ENCODE measurements around the gene LMX1A.

Gene LMX1A

DNA sequence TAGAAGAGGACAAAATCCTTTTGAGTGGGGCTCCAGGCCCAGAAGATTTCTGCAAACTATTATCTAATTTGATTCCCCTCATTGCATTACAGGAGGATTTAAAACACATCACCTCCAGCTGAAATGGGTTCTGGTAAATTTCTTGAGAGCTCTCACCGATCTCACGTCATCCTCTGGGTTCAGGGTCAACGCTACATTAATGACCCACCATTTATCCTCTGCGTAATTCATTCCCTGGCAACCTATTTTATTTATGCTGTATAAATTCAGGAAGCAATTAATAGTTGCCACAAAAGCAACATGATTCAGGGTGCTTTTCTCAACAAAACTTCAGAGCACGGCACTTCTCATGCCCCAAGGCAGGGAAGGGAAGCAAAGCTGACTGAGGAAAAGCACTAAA, 38.9 kb downstream of the LMX1A start:
- no peak for DNase-seq

DNA sequence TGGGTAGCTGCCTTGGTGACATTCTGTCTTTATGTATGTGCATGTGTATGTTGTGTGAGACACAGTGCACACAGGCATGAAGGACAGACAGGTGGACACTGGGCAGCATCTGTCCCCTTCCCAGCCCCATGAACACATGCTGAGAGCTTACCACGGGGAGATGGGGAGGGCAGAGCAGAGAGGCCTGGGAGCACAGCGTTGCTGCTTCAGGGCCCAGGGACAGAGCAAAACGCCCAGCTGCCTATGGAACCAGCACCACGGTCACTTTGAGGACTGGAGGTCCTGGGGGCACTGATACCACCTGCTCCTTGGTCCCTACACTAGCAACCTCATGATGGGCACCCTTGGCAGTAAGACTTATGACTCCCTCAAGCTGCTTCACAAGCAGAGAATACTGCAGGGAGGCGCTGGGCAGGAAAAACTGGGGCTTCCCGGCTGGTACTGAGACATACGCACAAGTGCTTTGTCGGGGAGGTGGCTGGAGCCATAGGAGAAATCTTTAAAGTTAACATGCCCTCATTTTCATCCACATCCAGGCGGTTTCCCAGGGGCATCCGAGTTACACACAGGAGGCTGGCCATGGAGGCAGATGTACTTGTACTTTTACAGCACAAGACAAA, 40.3 kb downstream of the LMX1A start:
- no peak for DNase-seq

DNA sequence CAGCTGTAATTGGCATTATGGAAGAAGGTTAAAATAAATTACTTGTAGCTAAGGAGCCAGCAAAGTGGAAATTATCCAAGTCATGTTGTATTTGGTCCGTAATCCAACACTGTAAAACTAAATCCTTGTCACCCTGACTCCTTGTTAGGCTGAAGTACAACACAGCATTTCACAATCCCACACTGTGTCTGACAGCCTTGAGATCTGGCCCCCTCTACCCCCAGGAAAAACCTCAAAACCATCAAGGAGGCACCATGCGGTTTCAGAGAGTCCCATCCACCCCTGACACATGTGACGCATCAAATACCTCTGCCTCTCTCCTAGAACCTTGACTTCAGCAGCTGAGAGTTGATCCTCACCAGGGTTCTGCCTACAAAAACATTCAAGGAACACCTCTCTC, 41.0 kb downstream of the LMX1A start:
- no peak for DNase-seq

DNA sequence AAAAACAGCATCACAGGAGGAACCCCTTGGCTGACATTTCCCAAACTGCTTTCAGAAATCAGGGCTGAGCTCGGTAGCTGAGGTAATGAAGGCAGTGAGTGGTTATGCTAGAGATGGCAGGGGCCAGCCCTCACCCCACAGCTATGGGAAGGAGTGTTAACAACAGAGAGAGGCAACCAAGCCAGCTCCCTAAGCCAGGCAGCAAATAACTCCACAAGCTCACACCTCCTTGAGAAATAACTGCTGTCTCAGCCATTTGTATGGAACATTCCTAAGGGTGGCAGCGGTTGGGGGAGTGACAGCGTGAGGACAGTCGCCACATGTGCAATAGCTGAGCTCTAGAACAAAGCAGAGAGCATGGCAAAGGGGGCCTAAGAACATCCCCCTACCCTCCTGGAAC, 42.6 kb downstream of the LMX1A start:
- DNase-seq: no peak

DNA sequence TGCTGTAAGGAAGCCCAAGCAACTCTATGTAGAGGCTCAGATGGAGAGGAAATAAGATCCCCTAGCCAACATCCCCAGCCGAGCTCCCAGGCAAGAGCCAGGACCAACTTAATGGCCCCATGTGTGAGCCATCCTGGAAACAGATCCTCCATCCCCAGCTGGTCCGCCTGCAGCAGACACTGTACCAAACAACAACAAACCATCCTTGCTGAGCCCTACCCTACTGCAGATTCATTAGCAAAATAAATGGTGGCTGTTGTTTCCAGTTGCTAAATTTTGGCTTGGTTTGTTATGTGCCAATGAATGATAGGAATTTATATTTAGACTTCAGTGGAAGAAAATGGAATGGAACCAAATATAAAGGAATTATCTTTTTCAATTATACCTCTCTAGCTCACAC, 43.9 kb downstream of the LMX1A start:
- DNase-seq: no peak

GRCh38 chr1:165306543-165307434, 49.7 kb downstream of the LMX1A start:
- no peak for DNase-seq

DNA sequence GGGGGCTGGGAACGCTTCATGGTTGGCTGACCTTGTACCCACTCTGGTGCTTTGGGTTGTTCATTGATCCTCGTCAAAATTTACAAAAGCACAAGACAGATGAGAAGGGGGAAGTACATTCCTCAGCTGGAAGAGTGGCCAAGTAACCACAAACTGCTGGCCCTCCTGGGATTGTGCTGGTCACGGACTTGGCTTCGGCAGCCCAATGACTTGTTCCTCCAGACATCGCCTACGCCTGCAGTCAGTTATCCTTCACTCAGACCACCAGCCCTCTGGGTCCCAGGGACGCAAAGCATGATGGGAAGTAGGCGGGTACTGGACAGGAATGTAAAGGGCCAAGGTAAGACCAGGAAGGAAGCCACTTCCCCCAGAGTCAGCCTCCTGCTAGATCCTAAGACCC, 53.1 kb downstream of the LMX1A start:
- DNase-seq: no peak

DNA sequence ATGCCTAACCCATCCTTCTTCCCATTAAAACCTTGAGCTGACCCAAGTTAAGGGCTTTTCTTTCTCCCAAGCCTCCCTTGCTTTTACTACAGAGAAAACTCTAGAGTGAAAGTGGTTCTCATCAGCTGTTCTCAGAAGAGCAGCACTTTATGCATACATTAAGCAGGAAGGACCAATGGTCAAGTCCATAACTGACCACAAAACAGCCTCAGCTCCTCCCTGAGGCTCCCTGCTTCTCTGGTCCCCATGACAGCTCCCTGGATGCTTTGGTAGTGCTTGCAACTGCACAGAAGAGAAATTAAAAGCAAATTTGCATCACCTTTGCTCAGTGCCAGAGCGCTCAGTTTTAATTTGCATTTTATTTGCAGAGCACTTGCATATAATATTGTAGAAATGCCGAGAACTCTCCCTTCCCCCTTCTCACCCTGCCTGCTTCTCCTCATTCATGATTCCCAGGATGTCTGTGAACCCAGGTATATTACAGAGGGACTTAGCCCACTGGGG, 56.1 kb downstream of the LMX1A start:
- DNase-seq: no peak

DNA sequence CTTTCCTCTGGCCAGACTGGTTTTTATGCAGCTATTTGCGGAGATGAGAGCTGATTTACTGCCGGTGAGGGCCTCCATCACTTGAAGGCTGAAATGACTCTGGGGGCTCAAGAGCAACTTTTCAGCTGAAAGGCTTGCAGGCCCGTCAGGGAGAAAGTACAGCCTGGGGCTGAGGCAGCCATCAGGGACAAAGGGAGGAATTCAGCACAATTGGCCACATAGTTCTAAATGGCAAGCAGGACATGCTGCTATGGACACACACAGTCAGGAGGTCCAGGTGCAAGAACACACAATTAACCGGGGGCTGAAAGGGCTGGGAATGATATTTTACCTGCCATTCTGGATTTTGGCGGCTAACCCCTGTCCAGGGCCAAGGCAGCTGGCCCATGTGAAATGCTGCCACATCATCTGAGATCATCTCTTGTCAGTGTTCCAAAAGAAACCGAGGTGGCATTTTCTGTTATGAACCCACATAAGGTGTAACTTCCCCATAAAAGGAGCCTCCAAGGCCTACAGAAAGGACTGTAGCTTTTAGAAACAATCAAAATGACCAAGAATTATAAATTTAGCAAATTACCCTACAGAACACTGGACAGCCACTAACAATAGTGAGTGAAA, 58.2 kb downstream of the LMX1A start:
- DNase-seq: no peak

DNA sequence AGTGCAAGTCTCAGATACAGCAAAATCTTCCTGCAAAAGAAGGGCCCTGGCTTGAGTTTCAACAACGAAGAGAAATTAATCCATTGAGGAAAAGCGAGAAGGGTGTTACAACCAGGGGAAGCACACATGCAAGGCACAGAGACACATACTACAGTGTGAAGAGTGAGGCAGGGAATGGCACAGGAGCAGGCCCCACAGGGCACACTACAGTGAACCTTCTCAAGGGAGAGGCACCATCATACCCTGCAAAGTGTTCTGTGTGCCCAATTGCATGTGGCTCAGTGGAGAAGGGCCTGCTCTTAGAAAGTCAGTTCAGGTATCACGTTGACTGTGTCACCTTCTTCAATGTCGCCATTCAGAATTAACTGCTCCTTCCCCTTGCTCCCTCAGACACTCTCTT, 60.3 kb downstream of the LMX1A start:
- no peak for DNase-seq

- DNase-seq: no peak
Measured at GRCh38 chr1:165290148-165290547, 66.4 kb downstream of the LMX1A start.

DNA sequence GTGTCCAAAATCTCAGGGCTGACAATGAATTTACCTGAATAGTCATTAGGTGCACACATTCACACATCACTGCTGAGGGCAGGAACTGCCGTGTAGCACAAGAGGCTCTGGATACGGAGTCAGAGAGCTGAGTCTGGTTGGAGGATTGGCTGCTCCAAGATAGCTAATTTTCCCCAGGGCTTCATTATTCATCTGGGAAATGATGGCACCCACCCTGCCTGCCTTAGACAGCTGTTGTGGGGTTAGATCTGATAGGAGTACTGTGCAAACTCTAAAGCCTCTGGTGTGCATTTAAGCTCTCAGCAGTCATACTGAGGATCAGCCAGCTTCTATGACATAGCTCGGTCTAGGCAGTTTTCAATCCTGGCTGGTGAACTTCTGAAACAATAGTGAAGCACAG, 67.0 kb downstream of the LMX1A start:
- DNase-seq: no peak

DNA sequence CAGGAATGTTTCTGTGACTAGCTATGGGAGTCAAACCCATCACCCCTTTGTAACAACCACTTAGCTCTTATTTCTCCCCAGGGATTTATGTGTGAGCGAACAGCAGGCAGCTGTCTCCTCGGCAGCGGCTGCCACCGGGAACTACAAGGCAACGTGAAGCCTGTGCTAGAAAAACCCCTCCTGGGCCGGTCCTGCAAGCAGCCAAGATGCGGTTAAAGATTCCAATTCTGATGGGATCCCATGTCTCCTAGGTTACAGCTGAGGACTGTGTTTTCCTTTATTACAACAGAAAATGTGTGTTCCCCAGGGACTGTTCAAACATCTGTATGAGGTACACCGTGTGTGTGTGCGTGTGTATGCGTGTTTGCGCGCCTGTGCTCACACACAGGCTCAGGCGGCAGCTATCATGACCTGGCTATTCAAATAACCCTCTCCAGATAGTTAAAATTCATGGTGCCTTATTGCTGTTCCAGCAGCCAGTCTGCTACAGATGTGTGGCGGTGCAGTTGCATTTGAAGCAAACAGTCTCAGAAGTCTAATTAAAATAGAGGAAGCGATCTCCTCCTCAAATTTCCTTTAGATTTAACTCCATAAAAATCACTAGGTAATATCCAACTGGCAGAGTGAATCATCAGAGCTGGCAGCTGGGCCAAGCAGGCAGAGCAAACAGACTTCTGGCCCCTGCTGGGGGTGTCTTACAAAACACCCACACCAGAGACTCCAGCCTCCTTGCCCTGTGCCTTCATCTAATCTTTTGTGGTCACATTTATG, 68.0 kb downstream of the LMX1A start:
- DNase-seq: no peak

DNA sequence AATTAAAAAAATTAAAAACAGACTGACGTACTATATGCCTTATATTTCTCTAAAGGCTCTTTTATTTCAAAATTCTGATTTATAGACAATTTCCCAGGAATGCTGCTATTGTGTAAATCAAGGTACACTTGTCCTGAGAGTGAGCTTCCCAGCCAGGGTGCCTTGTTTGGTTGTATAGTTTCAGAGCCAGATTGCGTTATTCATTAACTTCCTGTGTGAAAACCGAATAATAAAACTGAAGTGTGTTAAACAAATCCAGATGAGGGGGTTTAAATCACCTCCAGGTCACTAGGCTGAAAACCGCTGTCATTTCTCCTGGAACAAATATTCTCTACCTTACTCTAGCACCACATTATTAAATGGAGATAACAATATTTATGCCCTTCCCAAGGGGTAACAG, 68.7 kb downstream of the LMX1A start:
- no peak for DNase-seq

DNA sequence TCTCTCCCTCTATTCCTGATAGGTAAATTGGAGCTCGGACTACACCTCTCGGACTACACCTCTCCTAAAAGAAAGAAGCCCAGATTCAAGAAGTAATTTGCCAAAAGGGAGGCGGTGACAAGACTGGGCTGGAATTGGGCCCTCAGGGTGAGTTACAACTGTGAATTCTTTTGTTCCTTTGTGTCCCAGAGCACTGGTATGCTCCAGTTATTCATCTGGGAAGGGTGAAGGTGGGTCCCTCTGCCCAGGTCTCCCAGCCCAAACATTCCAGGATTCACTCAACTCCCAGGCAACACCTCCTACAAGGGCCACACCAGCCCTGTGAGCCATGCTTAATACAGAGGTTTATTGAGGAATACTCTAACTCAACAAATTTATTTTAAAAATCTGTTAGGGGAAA, 69.2 kb downstream of the LMX1A start:
- DNase-seq: no peak

DNA sequence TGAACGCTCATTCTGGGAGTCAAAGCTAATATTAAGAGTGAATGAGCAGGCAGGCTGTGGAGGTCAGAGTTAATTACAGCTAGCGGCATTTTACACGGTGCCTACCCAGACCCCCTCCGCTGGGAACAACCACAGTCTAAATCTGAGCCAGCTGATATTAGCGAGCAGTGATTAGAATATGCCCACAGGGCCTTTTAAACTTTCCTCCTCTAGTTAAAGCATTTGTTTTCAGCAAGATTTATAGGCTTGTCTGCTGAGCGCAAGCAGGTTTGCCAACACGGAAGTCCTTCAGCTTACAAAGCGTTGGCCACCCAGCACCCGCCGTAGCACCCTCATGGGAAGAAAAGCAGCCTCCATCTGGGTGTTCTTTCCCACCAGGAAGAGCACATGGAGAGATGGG, 72.1 kb downstream of the LMX1A start:
- no peak for DNase-seq

- DNase-seq: no peak
Measured at GRCh38 chr1:165281207-165281901, 75.2 kb downstream of the LMX1A start.

GRCh38 chr1:165279882-165280281, 76.6 kb downstream of the LMX1A start:
- no peak for DNase-seq

DNA sequence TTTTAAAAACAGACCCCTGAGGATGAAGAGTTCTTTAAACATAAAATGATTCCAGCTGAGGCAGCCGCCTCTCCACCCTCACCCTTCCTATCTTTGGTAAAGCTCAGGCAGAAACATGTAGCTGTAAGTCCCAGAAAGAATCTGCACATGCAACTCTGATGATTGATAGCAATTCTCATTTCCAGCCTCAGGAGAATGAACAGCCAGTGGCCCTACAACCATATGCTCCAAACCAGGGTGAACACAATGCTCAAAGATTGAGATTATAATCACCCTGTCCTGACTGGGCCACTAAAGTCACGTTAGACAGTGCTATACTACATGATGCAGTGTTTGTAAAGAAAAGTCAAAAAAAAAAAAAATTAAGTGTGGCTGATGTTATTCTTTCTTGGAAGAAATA, 80.2 kb downstream of the LMX1A start:
- DNase-seq: no peak

DNA sequence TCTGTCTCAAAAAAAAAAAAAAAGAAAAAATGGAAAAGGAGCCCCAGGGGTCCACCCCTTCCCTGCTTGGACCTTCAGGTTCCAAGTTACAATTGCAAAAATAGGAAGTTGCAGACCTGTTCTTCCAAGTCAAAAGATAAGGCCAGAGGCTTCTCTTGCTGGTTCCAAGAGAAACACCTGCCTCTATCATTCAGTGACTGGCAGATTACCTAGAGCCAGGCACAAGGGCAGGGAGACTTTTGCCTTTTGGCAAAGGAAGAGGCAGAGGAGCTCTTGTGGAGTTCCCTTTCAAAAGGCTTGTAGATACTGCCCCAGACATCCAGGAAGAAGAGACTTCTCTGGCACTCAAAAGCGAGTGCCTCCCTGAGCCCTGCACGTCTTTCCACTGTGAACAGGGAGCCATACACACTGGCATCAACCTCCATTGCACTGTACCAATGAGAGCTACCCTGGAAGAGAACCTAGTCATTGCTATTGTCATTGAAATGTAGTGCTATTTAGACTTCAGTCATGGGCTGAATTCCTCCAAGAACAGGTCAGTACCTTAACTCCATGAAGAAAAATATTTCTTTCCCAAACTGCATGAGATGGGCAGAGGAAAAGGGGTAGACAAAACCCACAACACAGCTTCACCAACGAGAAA, 91.2 kb downstream of the LMX1A start:
- no peak for DNase-seq

- no peak for DNase-seq
Measured at GRCh38 chr1:165259706-165260428, 96.6 kb downstream of the LMX1A start.

Measured in stimulated activated CD4-positive, alpha-beta T cell treated with anti-CD3 and anti-CD28 coated beads, Interleukin-4, amount 100 ng/mL, for 4 hours (primary cell).